ENCODE data around the gene LRRC26.

DNA sequence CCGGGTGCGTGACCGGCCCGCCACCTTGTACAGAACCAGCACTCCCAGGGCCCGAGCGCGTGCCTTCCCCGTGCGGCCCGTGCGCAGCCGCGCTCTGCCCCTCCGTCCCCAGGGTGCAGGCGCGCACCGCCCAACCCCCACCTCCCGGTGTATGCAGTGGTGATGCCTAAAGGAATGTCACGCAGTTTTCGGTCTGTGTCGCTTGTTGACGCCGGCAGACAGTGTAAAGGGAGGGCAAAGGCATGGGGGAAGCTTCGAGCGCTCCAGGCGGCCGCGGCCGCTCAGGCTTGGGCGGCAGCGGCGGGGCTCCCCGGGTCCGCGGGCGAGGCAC is 1.3 kb downstream of the LRRC26 start:
- TF ChIP-seq CTCF (IDR thresholded peaks at IDR 0.05) = no peak
- TF ChIP-seq, protein P1, sequence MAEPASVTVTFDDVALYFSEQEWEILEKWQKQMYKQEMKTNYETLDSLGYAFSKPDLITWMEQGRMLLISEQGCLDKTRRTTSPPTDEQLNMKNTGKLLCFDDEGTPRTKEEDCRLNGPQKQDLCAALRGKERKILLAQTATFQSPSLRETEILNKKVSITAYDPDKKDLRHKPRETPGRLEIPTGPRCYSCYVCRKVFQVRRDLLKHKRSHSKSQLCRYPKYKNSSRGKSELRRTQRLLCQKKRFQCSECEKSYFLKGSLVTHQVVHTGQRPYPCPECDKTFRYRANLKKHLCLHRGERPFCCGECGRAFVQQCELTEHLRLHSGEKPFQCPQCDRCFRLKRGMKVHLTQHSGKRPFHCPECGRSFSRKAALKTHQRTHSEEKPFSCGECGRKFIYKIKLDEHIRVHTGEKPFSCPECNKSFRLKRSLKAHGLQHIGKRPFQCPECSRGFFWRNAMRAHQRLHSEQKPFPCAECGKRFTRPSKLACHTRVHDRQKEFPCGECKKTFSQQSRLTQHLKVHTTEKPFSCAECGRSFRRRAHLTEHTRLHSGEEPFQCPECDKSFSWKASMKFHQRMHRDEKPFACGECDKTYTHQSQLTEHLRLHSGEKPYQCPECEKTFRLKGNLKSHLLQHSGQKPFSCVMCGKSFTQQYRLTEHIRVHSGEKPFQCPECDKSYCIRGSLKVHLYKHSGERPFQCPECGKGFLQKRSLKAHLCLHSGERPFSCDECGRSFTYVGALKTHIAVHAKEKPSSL (CRISPR knock-in tag; conservative IDR thresholded peaks at IDR 0.05) = no peak
- TF ChIP-seq, protein P2, sequence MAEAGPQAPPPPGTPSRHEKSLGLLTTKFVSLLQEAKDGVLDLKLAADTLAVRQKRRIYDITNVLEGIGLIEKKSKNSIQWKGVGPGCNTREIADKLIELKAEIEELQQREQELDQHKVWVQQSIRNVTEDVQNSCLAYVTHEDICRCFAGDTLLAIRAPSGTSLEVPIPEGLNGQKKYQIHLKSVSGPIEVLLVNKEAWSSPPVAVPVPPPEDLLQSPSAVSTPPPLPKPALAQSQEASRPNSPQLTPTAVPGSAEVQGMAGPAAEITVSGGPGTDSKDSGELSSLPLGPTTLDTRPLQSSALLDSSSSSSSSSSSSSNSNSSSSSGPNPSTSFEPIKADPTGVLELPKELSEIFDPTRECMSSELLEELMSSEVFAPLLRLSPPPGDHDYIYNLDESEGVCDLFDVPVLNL (CRISPR knock-in tag; IDR thresholded peaks at IDR 0.05; ENCODE audit: borderline replicate concordance, low read depth) = no peak
- TF ChIP-seq, protein P3, sequence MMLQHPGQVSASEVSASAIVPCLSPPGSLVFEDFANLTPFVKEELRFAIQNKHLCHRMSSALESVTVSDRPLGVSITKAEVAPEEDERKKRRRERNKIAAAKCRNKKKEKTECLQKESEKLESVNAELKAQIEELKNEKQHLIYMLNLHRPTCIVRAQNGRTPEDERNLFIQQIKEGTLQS (CRISPR knock-in tag; conservative IDR thresholded peaks at IDR 0.05) = no peak
- TF ChIP-seq IRF2 (CRISPR knock-in tag; IDR thresholded peaks at IDR 0.05; ENCODE audit: borderline replicate concordance, low read depth) = no peak
- TF ChIP-seq ATF2 (CRISPR knock-in tag; IDR thresholded peaks at IDR 0.05; ENCODE audit: borderline replicate concordance, low read depth) = no peak
- TF ChIP-seq NFE2L1 (CRISPR knock-in tag; IDR thresholded peaks at IDR 0.05) = no peak
